DND-41 (cell line): ENCODE data around the gene PRAMEF4.
"Not testable (repeated sequence)": the region's sequence is repeated elsewhere in the genome, so short reads cannot be mapped to it uniquely, and the experiment has no call there.

ENCODE experiments used
- CTCF ChIP-seq: IDR thresholded peaks from 2 replicates; pipeline ENCODE4 v1.5.1; 2012; ENCODE audit warnings: borderline replicate concordance, low read length, moderate library complexity, mild to moderate bottlenecking; ENCODE audit not compliant: poor library complexity, severe bottlenecking; ENCODE audit errors: extremely low read depth
- EZH2 ChIP-seq: IDR thresholded peaks from 3 replicates; pipeline ENCODE4 v1.6.1; 2012; ENCODE audit warnings: borderline replicate concordance, low read depth, mild to moderate bottlenecking, moderate library complexity, low read length, inconsistent platforms; ENCODE audit not compliant: severe bottlenecking

GRCh38 chr1:12916310-12916709 lies 30.3 kb upstream of the PRAMEF4 start, which contains the start of gene PRAMEF7:
- not testable (repeated sequence) for TF ChIP-seq EZH2, CTCF
